Activated T-helper 1 cell treated with anti-CD3 and anti-CD28 coated beads, Interleukin-2, amount 50 U/mL, for 16 hours (primary cell): ENCODE measurements around the gene DTD2.

Experiments
- DNase-seq, 2 donors: peaks; one replicate each; pipeline ENCODE4 v3.0.0-alpha.2; 2020; ENCODE audit warnings: low read depth in 1 of 2, low spot score in 1 of 2

Gene DTD2

DNA sequence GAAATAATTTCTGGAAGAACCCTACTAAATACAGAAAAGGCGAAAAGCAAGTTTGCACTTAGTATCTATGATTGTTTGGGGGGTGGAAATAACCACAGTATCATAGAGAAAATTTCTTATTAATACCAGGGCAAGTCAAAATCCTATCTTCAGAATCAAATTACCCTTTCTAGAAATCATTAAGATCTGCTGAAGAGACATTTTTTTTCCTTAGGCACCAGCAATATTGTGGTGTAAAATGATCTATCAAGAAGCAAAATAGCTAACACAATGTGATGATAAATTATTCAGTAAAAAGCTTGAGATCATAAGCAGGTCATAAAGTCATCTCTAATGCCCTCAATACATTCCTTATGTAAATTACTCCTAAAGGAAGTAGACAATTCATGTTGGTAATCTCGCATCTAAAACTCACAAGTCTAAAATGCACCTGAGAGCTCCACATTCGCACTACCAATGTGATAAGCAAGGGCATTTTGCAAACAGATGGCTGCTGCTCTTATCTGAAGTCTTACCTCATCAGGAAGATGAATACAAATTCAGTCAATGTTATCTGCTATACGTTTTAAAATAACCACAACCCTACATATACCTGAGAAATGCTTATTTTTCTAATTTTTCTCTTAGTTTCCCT is 51.6 kb downstream of the DTD2 start:
- DNase-seq, result no peak

- DNase-seq, result no peak
Measured at GRCh38 chr14:31405106-31405505, 52.2 kb downstream of the DTD2 start.

- no peak for DNase-seq
Measured at GRCh38 chr14:31403707-31404106, 53.6 kb downstream of the DTD2 start.

GRCh38 chr14:31402764-31403439 is 54.4 kb downstream of the DTD2 start:
- no peak for DNase-seq

DNA sequence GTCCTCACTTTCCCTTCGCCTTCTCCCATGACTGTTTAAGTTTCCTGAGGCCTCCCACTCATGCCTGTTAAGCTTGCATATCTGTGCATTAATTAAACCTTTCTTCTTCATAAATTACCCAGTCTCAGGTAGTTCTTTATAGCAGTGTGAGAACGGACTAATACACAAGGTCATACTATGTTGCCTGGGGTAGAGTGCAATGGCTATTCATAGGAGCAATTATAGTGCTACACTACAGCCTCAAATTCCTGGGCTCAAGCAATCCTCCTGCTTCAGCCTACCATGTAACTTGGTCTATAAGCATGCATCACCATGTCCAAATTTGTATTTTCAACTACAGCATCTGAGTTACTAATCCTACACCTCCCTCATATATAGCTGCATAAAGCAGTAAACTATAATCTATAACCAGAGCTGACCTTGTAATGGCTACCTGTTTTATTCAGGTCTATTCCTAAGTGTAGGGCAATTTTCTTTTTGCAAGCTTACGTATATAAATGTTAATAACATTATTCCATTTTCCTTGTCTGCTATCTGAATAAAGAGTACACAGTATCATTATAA is 55.9 kb downstream of the DTD2 start:
- no peak for DNase-seq

DNA sequence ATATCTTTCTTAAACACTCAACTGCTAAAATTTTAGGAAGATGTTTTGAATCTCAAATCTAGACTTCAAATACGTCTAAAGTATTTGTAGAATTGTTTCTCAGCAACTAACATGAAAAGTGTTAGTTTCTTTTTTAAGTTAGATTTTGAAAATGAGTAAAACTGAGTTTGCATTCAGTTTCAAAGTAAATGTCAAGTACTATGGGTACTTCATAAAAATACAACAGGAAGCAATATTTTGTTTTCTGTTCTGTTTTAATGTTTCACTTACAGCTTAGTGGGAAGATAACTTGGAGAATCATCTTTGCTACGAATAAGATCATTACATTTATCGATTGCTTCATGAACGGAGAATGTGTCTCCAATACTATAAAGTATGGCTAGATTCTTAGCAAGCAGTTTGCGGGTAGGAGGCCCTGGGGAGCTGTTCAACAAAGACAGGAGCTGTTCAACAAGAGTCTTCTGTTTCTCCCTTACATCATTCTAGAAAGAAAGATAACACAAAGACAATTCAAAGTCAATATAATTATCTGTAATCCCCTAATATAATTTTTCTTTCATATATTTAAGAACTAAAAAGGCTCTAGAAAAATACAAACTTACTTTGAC is 57.2 kb downstream of the DTD2 start:
- DNase-seq, result no peak
